ENCODE results near the gene PRKCE.

The PRKCE gene

GRCh38 chr2:45651415-45652089, at the start of gene PRKCE:
TSS of gene PRKCE (plus strand) at chr2:45651675.
- DNase-seq = no peak

DNA sequence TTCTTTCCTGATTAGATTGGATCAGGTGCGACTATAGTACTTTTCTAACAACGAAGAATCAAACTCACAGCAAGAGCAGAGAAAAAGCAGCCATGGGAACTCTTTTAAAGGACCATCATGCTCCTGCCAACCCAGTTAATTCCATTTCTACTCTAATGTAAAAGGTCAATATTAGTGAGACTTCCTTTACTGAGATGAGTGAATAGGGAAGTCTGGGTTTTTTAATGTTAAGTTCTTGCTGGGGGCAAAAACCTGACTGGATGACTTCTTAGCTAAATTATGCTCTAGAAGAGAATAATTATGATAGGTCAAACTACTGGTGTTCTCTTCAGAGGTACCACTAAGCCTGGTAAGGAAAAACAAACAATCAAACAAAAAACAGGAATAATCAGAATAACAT, 48.9 kb upstream of the PRKCE start:
- peak; percentile 18 for DNase-seq

DNA sequence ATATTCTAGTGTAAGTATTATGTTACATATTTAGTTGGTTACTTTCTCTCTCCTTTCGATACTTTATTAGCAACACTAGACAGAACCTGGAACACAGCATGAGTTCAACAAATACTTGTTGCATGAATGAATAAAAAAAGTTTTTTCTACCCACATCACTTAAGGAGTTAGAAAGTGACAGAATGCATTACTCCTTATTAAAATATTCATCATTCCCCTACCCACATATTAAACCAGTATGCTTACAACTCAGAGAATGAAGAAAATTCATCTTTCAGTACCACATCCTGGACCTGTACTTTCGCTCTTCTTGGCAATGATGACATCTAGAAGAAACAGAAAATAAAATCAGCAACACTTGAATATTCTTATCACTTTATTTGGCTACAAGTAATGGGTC, 46.4 kb upstream of the PRKCE start:
- no peak for DNase-seq

DNA sequence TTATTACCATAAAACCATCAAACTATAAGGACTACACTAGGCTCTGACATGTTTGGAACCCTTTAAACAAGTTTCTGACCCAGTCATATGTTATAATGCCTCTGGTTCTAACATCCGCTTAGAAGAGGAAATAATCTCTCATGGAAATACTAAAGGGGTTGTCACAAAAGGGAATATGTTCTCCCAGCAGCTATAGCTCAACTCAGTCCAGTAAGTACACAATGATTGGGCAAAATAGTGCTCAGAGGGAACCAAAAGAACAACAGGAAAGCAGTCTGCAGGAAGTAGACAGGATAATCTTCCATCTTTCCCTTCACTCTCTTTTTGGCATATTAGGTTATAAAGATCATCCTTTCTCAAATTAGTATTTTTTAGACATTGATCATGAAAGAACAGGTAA, 44.7 kb upstream of the PRKCE start:
- DNase-seq = peak; percentile 61

DNA sequence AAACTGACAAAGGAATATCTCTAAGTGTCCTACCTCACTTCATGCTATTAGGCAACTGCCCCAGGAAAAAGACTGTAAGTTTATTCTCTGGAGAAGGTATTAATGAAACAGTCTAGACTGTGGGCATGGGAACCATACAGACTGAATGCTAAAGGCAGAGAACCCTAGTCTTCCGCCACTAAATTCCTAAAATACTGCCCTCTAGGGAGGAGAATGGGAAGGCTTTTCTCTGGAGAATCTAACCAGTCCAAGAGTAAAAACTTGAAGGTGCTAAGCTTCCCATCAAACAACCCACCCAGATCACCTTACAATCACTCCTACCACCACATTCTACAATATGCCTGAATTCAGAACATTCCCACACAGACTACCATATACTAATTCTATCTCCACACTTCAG, 43.8 kb upstream of the PRKCE start:
- peak; percentile 11 for DNase-seq

DNA sequence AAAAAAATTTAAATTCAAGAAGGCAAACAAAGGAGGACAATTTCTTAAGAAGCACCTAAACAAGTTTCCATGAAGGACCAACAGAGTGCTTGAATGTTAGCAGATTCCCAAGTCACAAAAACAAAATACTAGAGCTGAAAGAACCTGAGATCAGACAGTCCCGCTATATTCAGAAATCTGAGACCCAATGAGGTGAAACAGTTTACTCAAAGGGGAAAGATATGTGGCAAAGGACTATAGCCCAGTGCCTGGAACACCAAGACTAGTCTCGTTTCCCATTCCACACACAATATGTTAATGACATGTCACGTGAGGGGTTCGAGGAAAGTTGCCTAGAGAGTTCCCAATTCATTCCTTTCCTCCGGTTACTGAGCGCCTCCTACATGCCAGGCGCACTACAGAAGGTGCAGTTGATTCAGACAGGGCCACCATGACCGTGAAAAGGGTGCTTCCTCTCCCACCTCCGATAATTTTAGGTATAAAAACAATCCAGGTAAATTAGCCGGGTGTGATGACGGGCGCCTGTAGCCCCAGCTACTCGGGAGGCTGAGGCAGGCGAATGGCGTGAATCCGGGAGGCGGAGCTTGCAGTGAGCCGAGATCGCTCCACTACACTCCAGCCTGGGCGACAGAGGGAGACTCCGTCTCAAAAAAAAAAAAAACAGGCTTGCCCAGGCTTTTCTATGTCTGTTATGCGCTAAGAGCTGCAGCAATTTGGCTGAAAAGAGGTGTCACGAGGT, 41.0 kb upstream of the PRKCE start:
- peak; percentile 78 for DNase-seq

DNA sequence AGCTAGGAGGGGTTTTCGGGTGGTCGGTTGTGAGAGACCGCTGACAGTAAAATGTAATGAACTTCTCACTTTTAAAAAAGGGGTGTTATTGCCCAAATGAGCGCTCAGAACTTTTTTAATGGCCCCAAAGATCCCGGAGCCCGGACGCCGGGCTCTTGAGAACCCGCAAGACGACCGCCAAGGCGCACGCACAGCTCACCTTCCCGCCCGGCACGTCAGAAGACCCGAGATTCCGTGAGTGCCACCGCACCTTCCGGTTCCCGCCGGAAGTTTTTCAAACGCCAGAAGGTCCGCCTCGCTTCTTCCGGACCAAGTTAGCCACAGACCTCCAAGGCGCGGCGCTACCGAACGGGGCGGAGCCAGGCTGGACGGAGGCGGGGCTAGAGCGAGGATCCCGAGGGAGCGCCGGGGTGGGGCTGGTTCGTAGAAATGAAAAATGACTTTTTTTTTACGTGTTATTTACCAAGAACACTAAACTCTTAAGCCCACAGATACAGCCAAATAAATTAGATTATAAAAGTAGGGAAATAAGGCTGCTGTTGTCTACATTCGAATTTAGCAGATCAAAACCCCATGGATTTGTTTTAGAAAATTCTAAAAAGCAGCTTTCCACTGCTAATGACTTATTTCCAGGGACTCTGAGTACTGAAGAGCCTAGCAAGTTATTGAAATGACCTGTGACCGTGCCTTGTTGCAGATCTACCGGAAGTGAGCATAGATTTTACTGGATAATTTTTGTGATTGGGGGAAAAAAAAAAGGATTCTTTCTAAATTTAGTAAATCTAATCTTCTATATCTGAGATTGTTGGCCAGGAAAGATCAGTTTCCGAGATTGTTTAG, 40.2 kb upstream of the PRKCE start, which contains the start of gene SRBD1:
TSS of gene SRBD1 (minus strand) at position 248 of the 840 bp plus-strand sequence. CDS start 5,826 bp downstream, outside the sequence.
- peak; percentile 96 for DNase-seq

DNA sequence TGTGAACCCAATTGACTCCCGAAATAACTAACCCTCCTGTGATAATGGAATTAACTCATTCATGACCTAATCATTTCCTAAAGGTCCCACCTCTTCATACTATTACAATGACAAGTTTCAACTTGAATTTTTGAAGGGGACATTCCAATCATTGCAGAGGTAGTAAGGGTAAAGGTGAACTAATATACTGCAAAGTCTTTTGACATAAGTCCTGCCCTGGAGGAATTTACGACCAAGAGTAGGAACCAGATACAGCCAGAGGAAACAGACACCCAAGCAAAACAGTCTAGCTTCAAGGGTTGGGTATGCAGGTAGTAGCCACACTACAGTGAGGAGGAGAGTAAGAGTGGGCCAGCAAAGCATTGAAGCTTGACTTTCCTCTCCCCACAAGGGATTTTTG, 39.2 kb upstream of the PRKCE start:
- no peak for DNase-seq

GRCh38 chr2:45612731-45613130, 38.7 kb upstream of the PRKCE start:
- DNase-seq = no peak

GRCh38 chr2:45614330-45614729, 37.1 kb upstream of the PRKCE start:
- DNase-seq = no peak

GRCh38 chr2:45614871-45615415, 36.5 kb upstream of the PRKCE start:
- DNase-seq = no peak

DNA sequence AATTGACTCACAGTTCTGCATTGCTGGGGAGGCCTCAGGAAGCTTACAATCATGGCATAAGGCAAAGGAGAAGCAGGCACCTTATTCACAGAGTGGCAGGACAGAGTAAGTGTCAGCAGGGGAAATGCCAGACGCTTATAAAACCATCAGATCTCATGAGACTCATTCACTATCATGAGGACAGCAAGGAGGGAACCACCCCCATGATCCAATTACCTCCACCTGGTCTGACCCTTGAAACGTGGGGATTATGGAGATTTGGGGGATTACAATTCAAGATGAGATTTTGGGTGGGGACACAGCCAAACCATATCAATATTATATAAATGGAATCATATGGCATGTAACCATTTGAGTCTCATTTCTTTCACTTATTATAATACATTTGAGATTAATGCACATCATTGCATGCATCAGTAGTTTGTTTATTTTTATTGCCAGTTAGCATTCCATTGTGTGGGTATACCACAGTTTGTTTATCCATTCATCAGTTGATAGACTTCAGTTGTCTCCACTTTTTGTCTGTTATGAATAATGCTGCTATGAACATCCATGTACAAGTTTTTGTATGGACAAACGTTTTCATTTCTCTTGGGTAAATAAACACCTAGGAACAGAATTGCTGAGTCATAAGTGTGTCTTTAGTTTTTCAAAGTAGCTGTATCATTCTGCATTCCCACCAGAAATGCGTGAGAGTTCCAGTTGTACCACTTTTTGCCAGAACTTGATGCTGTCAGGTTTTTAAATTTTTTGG, 34.6 kb upstream of the PRKCE start:
- no peak for DNase-seq

GRCh38 chr2:45617496-45617895, 34.0 kb upstream of the PRKCE start:
- DNase-seq = no peak

DNA sequence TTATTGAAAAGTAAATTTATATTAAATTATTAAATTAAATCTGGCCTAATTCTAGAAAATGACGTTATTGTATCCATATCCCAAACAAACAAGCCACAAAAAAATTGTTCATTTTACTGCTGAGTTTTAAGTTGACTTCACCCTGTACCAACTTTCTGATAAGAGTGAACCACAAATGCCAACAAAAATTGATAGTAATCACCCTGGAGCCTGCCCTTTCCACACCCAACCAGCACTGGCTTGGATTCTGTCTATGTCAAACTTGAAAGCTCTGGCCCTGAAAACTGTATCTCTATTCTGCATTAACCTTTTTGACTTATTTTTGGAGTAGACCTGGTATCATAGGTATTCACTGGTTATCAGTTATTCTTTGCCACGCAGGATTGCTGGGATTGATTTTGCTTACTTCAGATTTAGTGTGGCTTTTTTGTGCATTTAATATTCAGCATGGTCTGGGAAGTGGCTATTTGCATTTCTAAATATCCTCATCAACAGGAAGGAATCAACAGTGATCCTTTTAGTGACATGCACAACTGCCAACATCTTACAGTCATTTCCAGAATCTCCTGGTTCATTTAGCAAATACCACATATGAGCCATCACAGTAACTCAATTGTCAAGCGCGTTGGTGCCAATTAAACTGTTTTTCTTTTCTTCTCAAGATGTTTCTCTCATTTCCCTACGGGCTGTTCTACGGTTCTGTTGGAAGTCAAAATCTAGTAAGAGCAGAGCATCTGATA, 29.0 kb upstream of the PRKCE start:
- DNase-seq = no peak

DNA sequence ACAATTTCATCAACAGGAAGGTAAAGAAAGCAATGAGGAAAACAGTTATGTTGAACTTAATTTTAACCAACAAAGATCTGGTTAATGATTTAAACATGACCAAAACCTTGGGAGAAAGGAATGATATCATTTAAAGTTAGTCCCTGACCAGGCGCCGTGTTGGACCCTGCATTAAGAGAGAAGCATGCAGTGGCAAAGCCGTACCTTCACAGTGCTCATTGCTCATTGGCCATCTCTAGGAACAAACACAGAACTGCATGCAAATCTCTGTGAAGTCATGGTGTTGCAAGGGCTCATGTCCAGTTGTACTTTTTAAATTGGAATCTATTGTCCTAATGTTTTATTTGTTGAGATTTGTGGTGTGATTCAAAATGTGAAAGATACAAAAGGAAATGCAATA, 28.4 kb upstream of the PRKCE start:
- DNase-seq = no peak

GRCh38 chr2:45625824-45626223, 25.7 kb upstream of the PRKCE start:
- DNase-seq = no peak

DNA sequence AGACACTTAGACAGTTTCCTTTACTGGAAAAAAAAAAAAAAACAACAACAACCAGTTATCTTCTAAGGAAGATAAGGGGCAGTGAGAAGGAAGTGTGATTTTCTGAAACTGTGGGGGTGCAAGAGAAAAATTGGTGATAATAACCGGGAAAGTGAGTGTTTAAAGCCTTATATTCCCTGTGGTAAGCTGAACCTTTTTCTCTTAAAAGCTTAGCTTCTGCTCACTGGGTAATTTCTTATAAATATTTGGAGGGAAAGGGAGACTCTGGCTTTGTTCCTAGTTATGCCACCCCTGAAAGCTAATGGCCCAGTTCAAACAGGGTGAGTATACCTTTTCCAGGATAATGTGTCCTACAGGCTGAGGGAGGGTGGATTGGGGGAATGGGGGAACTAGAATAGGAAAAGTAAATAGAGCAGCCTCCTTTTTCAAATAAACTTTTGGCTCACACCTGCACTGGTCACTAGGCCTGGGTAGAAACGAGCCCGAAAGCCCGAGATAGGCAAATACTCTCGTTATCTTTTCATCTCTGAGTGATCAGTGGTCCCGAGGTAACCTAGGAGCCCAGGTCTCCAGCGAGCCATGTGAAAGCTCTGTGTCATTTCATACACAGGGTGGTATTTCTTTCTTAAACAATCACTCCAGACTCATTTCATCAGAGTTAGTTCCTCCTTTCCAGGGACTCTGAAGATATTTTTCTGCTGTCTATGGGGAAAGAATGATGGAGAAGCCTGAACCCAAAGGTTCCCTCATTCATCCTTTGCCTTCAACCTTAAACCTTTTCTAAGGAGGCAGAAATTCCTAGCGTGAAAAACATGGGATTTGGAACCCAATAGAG, 24.9 kb upstream of the PRKCE start:
- DNase-seq = peak; percentile 51

- DNase-seq = no peak
Observed at GRCh38 chr2:45627911-45628310, 23.6 kb upstream of the PRKCE start.

DNA sequence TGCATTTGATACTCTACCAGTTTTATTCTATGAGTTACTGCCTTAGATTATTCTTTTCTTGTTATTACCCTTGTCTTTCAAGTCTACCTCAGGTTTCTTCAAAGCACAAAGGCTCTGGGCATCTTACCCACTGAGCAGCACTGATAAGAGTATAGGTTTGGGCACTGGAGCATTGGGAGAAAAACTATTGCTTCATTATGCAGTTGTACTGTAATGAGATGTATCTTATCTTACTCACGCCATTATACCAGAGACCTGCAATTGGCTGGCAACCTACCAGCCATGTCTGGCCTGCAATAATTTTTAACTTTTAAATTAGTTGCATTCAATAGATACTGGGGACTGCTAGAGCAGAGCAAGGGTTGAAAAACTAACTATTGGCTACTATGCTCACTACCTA, 21.5 kb upstream of the PRKCE start:
- no peak for DNase-seq

GRCh38 chr2:45631319-45631718, 20.2 kb upstream of the PRKCE start:
- DNase-seq = no peak

GRCh38 chr2:45631955-45632354, 19.5 kb upstream of the PRKCE start:
- no peak for DNase-seq

All from inflammatory macrophage treated with lipopolysaccharide for 4 hours (primary cell).